MM.1S (cell line): Measurements from ENCODE around the gene BMP3.
A peak's percentile ranks its signal among the peaks of the same experiment; 100 is the strongest.

Source experiments
- DNase-seq: peaks from one replicate; pipeline ENCODE4 v3.0.0-alpha.2; 2015
- H2AFZ ChIP-seq: fragments of 300-600 bp; sonication (generic); 2 replicates; pipeline ENCODE4 v1.6.0; 2016; ENCODE audit warnings: antibody characterized with exemption, low read length
- H3F3A ChIP-seq: fragments of 300-600 bp; sonication (generic); 2 replicates; pipeline ENCODE4 v1.6.1; 2016; ENCODE audit warnings: mild to moderate bottlenecking, antibody characterized with exemption, low read length, moderate library complexity, mixed read lengths; ENCODE audit not compliant: insufficient read depth
- H3K27ac ChIP-seq: fragments of 300-600 bp; sonication (generic); 2 replicates; pipeline ENCODE4 v1.5.1; 2016; ENCODE audit warnings: mild to moderate bottlenecking, low read length
- H3K27me3 ChIP-seq: fragments of 300-600 bp; sonication (generic); replicated peaks from 2 replicates; pipeline ENCODE4 v1.6.0; 2016; ENCODE audit warnings: low read length; ENCODE audit not compliant: insufficient read depth
- H3K36me3 ChIP-seq: fragments of 300-600 bp; sonication (generic); replicated peaks from 2 replicates; pipeline ENCODE4 v1.6.1; 2016; ENCODE audit warnings: mild to moderate bottlenecking, low read length, mixed read lengths; ENCODE audit not compliant: insufficient read depth
- H3K4me1 ChIP-seq: fragments of 300-600 bp; sonication (generic); 2 replicates; pipeline ENCODE4 v1.6.1; 2016; ENCODE audit warnings: low read length, mixed read lengths
- H3K4me2 ChIP-seq: fragments of 300-600 bp; sonication (generic); 2 replicates; pipeline ENCODE4 v1.6.0; 2016; ENCODE audit warnings: low read depth, low read length
- H3K4me3 ChIP-seq: fragments of 300-600 bp; sonication (generic); 2 replicates; pipeline ENCODE4 v1.5.1; 2016; ENCODE audit warnings: low read length, mixed read lengths
- H3K79me2 ChIP-seq: fragments of 300-600 bp; sonication (generic); 2 replicates; pipeline ENCODE4 v1.6.1; 2016; ENCODE audit warnings: mixed run types, low read length, mixed read lengths
- H3K9ac ChIP-seq: fragments of 300-600 bp; sonication (generic); 2 replicates; pipeline ENCODE4 v1.6.1; 2016; ENCODE audit warnings: low read length, mixed read lengths
- H3K9me2 ChIP-seq: fragments of 300-600 bp; sonication (generic); replicated peaks from 2 replicates; pipeline ENCODE4 v1.6.1; 2016; ENCODE audit warnings: mild to moderate bottlenecking, low read length, mixed read lengths; ENCODE audit not compliant: insufficient read depth
- H3K9me3 ChIP-seq: fragments of 300-600 bp; sonication (generic); replicated peaks from 2 replicates; pipeline ENCODE4 v1.6.1; 2016; ENCODE audit warnings: mild to moderate bottlenecking, low read length, mixed read lengths; ENCODE audit not compliant: insufficient read depth
- H4K20me1 ChIP-seq: fragments of 300-600 bp; sonication (generic); 2 replicates; pipeline ENCODE4 v1.6.1; 2016; ENCODE audit warnings: mild to moderate bottlenecking, low read length, moderate library complexity, mixed read lengths; ENCODE audit not compliant: insufficient read depth
- CTCF ChIP-seq: fragments of 300-600 bp; sonication (generic); IDR thresholded peaks from 2 replicates; pipeline ENCODE4 v1.5.1; 2016; ENCODE audit warnings: antibody characterized with exemption, low read length, mixed read lengths
- EZH2 ChIP-seq: fragments of 300-600 bp; sonication (generic); optimal IDR thresholded peaks from 2 replicates; pipeline ENCODE3; 2017; ENCODE audit warnings: low read depth, mild to moderate bottlenecking, antibody characterized with exemption, low read length, mixed read lengths
- EZH2phosphoT487 ChIP-seq: fragments of 300-600 bp; sonication (generic); IDR thresholded peaks from 2 replicates; pipeline ENCODE4 v1.6.1; 2018; ENCODE audit warnings: antibody characterized with exemption, low read length

BMP3 gene

GRCh38 chr4:81065446-81065845, 34.9 kb downstream of the BMP3 start:
- peaks cover 11% of the 10 kb centered on the region for H3K27me3 ChIP-seq
- no peak for DNase-seq
- H3K4me3 ChIP-seq = no peak overlapping the region
- no peak overlapping the region for H3K9ac ChIP-seq
- H3K4me1 ChIP-seq = no peaks in the 10 kb centered on the region
- H3K79me2 ChIP-seq = no peaks in the 10 kb centered on the region
- H3K4me2 ChIP-seq = no peak overlapping the region
- H3K27ac ChIP-seq = no peak overlapping the region
- TF ChIP-seq CTCF = no peak
- no peak for TF ChIP-seq EZH2phosphoT487
- TF ChIP-seq EZH2 = no peak
- H3K9me2 ChIP-seq = no peaks in the 10 kb centered on the region
- no peak overlapping the region for H2AFZ ChIP-seq
- no peaks in the 10 kb centered on the region for H3F3A ChIP-seq
- H4K20me1 ChIP-seq = no peaks in the 10 kb centered on the region
- no peaks in the 10 kb centered on the region for H3K9me3 ChIP-seq
- H3K36me3 ChIP-seq = no peaks in the 10 kb centered on the region

GRCh38 chr4:81069706-81070331, 39.3 kb downstream of the BMP3 start:
- H3K9me3 ChIP-seq = no peaks in the 10 kb centered on the region
- no peaks in the 10 kb centered on the region for H4K20me1 ChIP-seq
- no peaks in the 10 kb centered on the region; the same call in 1 of the 2 replicates for H3K27me3 ChIP-seq
- H3K36me3 ChIP-seq = no peaks in the 10 kb centered on the region
- peak; percentile 92 for TF ChIP-seq CTCF
- TF ChIP-seq EZH2phosphoT487 = no peak
- no peak for TF ChIP-seq EZH2
- H3K27ac ChIP-seq = no peak overlapping the region
- DNase-seq = peak; percentile 88
- no peak overlapping the region for H3K4me3 ChIP-seq
- H2AFZ ChIP-seq = no peak overlapping the region
- H3F3A ChIP-seq = no peaks in the 10 kb centered on the region
- H3K4me2 ChIP-seq = no peak overlapping the region
- H3K79me2 ChIP-seq = no peaks in the 10 kb centered on the region
- no peaks in the 10 kb centered on the region for H3K9me2 ChIP-seq
- no peak overlapping the region for H3K9ac ChIP-seq
- no peaks in the 10 kb centered on the region for H3K4me1 ChIP-seq

GRCh38 chr4:81071013-81071412, 40.5 kb downstream of the BMP3 start:
- H3K79me2 ChIP-seq = no peaks in the 10 kb centered on the region
- H3K4me3 ChIP-seq = no peak overlapping the region
- no peaks in the 10 kb centered on the region for H3K36me3 ChIP-seq
- H4K20me1 ChIP-seq = no peaks in the 10 kb centered on the region
- no peak overlapping the region for H3K27ac ChIP-seq
- H3K9me2 ChIP-seq = no peaks in the 10 kb centered on the region
- no peak overlapping the region for H3K4me2 ChIP-seq
- H3K9me3 ChIP-seq = no peaks in the 10 kb centered on the region
- no peaks in the 10 kb centered on the region for H3K27me3 ChIP-seq
- H3K9ac ChIP-seq = no peak overlapping the region
- H3K4me1 ChIP-seq = no peaks in the 10 kb centered on the region
- TF ChIP-seq EZH2phosphoT487 (no peak), EZH2 (no peak), CTCF (no peak)
- H2AFZ ChIP-seq = no peak overlapping the region
- no peaks in the 10 kb centered on the region for H3F3A ChIP-seq
- no peak for DNase-seq
